Natural killer cell treated with Interleukin-12 subunit alpha and Interleukin-12 subunit beta and Interleukin-15 and Interleukin-18, amount 100 ng/mL, for 72 hours (primary cell): ENCODE results near the gene MRPS10. TPM values are rescaled to one million over a fixed set of nuclear protein-coding genes. Genes with fewer than 3 reads are reported as not detected.

ENCODE experiments used
- ATAC-seq, 2 donors: fragments of 150-1000 bp; cut with Tn5 transposase in 1 of 2; sonication (Bioruptor Pico), chemical (Tn5 transposase) in 1 of 2; 2 replicates each; pipeline ENCODE4 v1.10.0; 2021
- DNase-seq: peaks from one replicate; pipeline ENCODE4 v3.0.0; 2022; ENCODE audit warnings: low spot score
- H3K27ac Mint-ChIP-seq, 2 donors: 1 replicate in 1 of 2; 2 replicates in 1 of 2; pipeline ENCODE4 v1.8.0; 2022; ENCODE audit warnings: mixed read lengths in 2 of 2, mild to moderate bottlenecking in 1 of 2, moderate library complexity in 1 of 2
- H3K27me3 Mint-ChIP-seq, 2 donors: 1 replicate in 1 of 2; 2 replicates in 1 of 2; pipeline ENCODE4 v1.8.0; 2022; ENCODE audit warnings: mixed read lengths in 2 of 2
- H3K36me3 Mint-ChIP-seq: one replicate; pipeline ENCODE4 v1.8.0; 2022; ENCODE audit warnings: mixed read lengths
- H3K4me1 Mint-ChIP-seq, 2 donors: 1 replicate in 1 of 2; 2 replicates in 1 of 2; pipeline ENCODE4 v1.8.0; 2022; ENCODE audit warnings: low read depth in 2 of 2, mixed read lengths in 2 of 2, mild to moderate bottlenecking in 1 of 2
- H3K4me3 Mint-ChIP-seq: one replicate; pipeline ENCODE4 v1.8.0; 2022; ENCODE audit warnings: mixed read lengths
- H3K9me3 Mint-ChIP-seq: 2 replicates; pipeline ENCODE4 v1.8.0; 2022; ENCODE audit warnings: mixed read lengths
- total RNA-seq, 2 donors: library from RNA; stranded (reverse); gene quantifications; one replicate each; pipeline ENCODE4 v1.2.3, GENCODE V29; 2022

The MRPS10 gene
- 10 to 100 TPM; 35.1 to 35.6 TPM for total RNA-seq

DNA sequence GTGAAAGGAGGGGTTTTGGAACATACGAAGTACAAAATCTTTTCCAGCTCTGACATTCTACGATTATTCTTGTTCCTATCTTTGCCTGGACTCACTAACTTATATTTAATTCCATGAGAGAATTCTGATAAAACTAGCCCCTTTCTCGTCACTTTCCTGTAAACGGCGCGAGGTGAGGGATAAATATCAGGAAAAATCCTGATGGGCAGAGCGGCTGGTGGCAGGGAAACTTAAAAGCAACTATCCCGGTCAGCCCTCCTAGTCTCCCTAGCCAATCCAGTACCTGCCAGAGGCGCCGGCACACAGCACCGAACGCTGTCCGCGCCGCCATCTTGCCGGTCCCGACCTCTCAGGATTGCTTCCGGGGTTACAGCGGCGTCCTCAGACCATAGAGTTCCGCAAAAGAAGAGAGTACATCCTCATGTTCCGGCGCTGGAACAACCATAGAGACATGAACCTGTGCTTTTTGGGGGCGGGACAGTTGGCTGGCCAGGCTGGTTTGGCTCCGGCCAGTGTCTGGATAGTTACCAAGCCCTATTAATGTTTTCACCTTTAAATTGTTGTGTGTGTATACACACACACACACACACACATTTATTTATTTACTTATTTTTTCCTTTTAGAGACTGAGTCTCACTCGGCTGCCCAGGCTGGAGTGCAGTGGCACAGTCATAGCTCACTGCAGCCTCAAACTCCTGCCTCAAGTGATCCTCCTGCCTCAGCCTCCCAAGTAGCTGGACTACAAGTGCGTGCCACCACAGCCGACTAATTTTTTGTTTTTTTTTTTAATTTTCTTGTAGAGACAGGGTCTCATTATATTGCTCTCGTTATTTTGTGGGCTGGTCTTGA, at the start of gene MRPS10:
Gene MRPS10, minus strand, starts transcription at position 343 of the 849 bp plus-strand sequence. Its CDS starts 12 bp downstream, at position 331.
- Mint-ChIP-seq H3K4me1 (peaks cover 11 to 17% of the 10 kb centered on the region in 2 donors), H3K9me3 (no peaks in the 10 kb centered on the region), H3K4me3 (peak within 1 kb of the TSS; percentile 96), H3K27ac (peak within 1 kb of the TSS; percentile 92 to 98), H3K27me3 (no peaks in the 10 kb centered on the region), H3K36me3 (peaks cover 10% of the 10 kb centered on the region)
- DNase-seq (peak; percentile 93), ATAC-seq (peak; percentile 100)

DNA sequence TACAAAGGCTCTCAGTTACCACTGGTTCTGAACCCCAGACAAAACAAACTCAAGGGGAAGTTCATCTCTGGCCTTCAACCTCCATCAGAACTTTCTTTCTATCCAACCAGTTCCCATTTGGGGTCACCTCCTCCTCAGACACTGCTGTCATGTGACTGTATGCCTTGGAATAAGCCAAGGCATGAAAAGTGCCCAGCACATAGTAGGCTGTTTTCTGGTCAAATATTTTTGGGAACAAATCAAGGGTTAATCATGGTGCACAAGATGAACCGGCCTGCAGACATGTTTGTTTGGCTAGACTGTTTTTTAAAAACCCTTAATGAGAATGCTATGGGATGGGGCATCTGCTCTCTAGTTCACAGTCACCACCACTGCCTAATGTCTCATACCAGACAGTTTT, 48.9 kb upstream of the MRPS10 start:
- Mint-ChIP-seq H3K4me1 (peaks cover 13 to 20% of the 10 kb centered on the region in 2 donors), H3K27ac (no peak overlapping the region), H3K27me3 (no peaks in the 10 kb centered on the region), H3K4me3 (no peak overlapping the region), H3K9me3 (no peaks in the 10 kb centered on the region), H3K36me3 (peaks cover 4% of the 10 kb centered on the region)
- ATAC-seq (no peak), DNase-seq (no peak)

DNA sequence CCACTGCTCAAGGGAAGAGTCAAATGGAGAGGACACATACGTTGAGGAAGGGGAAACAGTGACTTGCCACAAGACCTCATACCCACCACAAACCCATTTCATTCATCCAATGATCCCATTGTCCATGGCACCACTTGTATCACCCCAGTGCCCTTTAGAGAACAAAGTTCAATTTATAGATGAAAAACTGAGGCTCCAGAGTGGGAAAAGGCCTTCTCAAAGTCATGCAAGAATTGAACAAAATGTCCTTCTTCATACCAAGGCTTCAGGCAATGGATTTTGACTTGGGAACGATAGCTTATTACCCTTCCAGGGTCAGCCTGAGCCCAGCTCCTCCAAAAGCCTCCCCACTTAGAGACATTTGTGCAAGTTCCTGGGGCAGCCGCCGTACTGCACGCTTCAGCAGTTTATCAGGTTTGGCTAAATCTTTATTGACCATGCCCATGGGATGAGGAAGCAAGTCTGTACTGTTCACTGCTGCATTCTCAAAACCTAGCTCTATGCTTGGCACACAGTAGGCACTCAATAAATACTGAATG, 47.3 kb upstream of the MRPS10 start:
- ATAC-seq, result no peak

DNA sequence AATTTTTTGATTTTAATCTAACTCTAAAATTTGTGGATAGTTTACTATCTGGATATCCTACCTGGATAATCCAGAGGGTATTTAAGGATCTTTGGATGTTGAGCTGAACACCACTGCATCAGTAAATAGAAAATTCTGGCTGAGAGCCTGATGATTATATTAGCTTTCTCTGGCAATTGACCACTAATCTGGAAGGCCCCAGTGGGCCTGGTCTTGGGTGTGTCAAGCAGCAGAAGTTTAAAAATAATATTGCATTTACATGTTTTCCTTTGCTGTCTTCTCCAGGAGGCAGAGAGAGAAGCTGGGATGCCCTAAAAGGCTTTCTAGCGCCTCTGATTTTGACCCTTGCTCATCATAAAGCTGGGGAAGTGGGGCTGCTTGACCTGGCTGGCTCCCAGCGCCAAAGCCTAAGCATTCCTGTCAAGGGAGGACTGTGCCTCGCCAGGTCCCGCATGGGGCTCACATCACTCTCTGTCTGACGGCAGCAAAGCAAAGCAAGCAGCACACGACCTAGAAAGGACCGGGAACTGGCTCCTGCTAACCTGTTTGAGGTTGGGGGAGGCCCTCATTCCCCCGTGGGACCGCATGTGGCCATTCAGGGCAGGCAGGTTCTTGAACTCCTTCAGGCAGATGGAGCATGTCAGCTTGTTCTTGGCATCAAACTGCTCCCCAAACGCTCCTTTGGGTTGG, 46.6 kb upstream of the MRPS10 start:
- no peaks in the 10 kb centered on the region for H3K27me3 Mint-ChIP-seq
- no peak for ATAC-seq
- no peak overlapping the region for H3K27ac Mint-ChIP-seq
- H3K4me1 Mint-ChIP-seq, result peaks cover 14 to 22% of the 10 kb centered on the region in 2 donors
- no peaks in the 10 kb centered on the region for H3K9me3 Mint-ChIP-seq
- no peak for DNase-seq
- H3K4me3 Mint-ChIP-seq, result no peak overlapping the region
- no peaks in the 10 kb centered on the region for H3K36me3 Mint-ChIP-seq

More for the DNA sequence above, 47.3 kb upstream of the MRPS10 start:
- Mint-ChIP-seq H3K4me1 (peaks cover 20 to 27% of the 10 kb centered on the region in 2 donors), H3K9me3 (no peaks in the 10 kb centered on the region), H3K27ac (no peak overlapping the region), H3K36me3 (no peaks in the 10 kb centered on the region), H3K4me3 (no peak overlapping the region), H3K27me3 (no peaks in the 10 kb centered on the region)
- DNase-seq, result no peak

DNA sequence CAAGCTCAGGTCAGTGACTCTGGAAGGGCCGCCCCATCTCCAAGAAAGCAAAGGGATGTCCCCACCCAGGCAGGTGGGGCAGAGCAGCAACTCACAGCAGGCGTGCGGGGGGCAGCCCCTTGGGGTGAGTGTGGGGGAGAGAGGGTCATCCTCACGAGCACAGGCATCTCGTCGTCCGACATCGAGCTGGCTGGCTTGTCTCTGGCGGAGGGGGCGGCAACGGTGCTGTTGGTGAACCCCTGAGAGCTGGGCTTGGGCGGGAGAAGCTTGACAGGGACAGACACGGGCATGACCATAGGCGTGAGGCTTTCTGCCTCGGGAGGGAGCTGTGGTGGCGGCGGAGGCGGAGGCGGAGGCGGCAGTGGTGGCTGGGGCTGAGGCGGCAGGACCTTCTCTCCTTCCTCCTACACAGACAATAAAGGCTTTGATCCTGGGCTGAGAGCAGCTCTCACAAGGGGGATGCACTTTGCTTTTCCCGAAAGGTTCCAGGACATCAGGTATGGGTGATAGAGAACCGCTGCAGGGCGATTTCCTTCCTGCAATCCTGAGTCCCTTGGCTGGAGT, 45.6 kb upstream of the MRPS10 start:
- H3K36me3 Mint-ChIP-seq, result no peaks in the 10 kb centered on the region
- DNase-seq (no peak), ATAC-seq (no peak)
- peaks cover 14 to 21% of the 10 kb centered on the region in 2 donors for H3K4me1 Mint-ChIP-seq
- H3K27ac Mint-ChIP-seq, result no peak overlapping the region
- H3K9me3 Mint-ChIP-seq, result no peaks in the 10 kb centered on the region
- H3K27me3 Mint-ChIP-seq, result no peaks in the 10 kb centered on the region
- H3K4me3 Mint-ChIP-seq, result no peak overlapping the region

DNA sequence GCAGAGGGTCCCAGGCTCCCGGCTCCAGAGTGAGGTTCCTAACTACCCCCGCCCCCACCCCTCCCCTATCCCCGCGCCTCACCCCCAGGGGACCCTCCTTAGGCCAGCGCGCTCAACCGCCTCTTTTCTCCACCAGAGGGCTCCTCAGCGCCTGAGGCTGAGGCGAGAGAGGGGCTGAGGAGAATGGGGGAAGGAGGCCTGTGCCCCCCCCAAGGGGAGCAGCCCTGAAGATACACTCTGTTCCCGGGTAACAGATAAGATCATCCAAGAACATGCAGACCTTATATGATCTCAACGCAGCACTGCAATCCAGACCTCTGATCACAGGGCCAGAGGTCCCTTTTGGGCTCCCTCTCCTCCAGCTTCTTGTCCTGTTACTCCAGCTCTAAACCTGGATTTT, 43.3 kb upstream of the MRPS10 start:
- H3K4me1 Mint-ChIP-seq, result peaks cover 14 to 15% of the 10 kb centered on the region in 2 donors
- DNase-seq (no peak), ATAC-seq (peak; percentile 60 to 69)
- H3K36me3 Mint-ChIP-seq, result peaks cover 9% of the 10 kb centered on the region
- H3K27me3 Mint-ChIP-seq, result no peaks in the 10 kb centered on the region
- H3K4me3 Mint-ChIP-seq, result no peak overlapping the region
- H3K9me3 Mint-ChIP-seq, result no peaks in the 10 kb centered on the region
- peak overlapping the region; percentile 51 to 75 for H3K27ac Mint-ChIP-seq

DNA sequence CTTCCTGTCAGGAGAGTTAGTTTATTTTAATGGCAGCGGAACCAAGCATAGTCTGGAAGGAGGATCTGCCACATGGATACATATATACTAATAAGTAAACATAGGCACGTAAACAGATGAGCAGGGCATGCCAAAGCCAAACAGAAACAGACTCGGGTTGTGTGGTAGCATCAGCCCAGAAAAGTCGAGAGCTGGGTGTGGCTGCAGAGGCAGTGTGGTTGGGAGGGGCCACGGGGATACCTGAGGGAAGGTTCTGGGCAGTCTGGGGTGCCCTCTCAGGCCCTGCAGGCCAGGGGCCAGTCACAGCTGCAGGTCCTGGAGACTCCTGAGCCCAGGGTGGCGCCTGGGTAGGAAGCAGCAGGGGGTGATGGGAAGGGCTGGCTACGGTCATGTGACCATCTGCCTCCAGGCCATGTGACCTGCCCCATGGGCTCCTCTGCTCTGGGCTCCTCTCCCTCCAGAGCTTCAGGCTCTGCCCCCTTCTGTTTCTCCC, 42.8 kb upstream of the MRPS10 start:
- Mint-ChIP-seq H3K36me3 (peaks cover 9% of the 10 kb centered on the region), H3K9me3 (no peaks in the 10 kb centered on the region), H3K27ac (peak overlapping the region in 1 of 2 donors; percentile 75), H3K4me3 (no peak overlapping the region), H3K27me3 (no peaks in the 10 kb centered on the region), H3K4me1 (peaks cover 14 to 15% of the 10 kb centered on the region in 2 donors)
- ATAC-seq (peak; percentile 7 to 41), DNase-seq (no peak)

DNA sequence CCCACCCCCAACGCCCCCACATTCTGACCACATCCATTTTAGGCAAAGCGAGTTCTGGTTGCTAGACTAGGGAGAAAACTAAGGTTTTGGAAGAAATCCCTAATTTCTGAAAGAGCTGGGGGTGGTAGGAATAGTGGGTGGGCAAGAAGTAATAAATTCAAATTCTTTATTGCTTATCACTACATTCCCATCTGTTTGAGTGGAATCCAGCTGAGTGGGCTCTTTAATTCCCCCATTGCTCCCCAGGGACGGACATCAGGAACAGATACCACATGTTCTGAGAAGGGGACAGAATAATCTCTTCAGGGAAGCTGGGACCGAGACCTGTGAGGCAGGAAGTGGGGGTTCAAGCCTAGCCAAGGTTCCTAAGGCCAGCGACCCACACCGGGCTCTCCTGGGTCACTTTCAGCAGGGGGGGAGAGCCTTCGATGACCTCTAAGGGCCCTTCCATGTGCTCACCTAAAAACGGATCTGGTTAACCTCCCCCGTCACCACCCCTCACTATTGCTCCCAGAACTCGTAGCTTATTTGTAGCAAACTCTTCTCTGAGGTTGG, 42.3 kb upstream of the MRPS10 start:
- Mint-ChIP-seq H3K9me3 (no peaks in the 10 kb centered on the region), H3K4me3 (no peak overlapping the region), H3K4me1 (peaks cover 14 to 15% of the 10 kb centered on the region in 2 donors), H3K36me3 (peaks cover 9% of the 10 kb centered on the region), H3K27me3 (no peaks in the 10 kb centered on the region), H3K27ac (no peak overlapping the region)
- no peak for ATAC-seq
- no peak for DNase-seq

DNA sequence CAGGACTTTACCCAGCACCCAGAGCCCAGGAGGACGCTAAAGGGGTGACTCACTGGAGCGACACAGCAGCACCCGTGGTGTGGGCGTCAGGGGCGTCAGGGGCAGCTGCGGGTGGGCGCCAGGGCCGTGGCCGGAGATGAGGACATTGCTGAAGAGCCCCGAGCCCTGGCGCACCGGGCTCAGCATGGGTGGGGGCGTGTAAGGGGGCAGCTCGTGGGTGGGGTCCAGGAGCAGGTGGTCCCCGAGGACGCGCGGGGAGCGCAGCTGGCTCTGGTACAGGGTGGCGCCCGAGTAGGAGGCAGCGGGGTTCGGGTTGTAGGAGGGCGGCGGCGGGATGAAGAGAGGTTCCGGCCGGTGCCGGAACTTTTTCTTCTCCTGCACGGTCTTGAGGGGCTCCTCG, 41.6 kb upstream of the MRPS10 start:
- peaks cover 9% of the 10 kb centered on the region for H3K36me3 Mint-ChIP-seq
- ATAC-seq, result no peak
- H3K27me3 Mint-ChIP-seq, result no peaks in the 10 kb centered on the region
- peaks cover 14 to 15% of the 10 kb centered on the region in 2 donors for H3K4me1 Mint-ChIP-seq
- no peak for DNase-seq
- H3K27ac Mint-ChIP-seq, result no peak overlapping the region
- H3K9me3 Mint-ChIP-seq, result no peaks in the 10 kb centered on the region
- no peak overlapping the region for H3K4me3 Mint-ChIP-seq

DNA sequence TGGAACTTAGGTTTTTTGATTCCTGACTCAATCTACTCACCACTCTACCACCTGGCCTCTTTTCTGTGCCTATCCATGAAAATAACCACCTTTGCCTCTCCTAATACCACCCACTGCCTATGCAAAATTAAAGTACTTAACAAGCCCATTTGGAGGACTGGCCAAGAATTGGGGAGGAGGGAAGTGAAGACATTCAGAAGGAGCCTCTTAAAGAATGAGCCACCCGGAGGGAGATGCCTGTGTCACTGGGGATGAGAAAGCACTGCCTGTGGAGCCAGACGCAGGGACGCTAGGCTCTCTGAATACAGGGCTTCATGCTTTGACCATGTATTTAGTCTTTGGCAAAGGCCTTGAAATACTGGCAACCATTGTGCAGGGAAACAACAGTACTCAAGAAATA, 40.0 kb upstream of the MRPS10 start:
- Mint-ChIP-seq H3K9me3 (no peaks in the 10 kb centered on the region), H3K27ac (no peak overlapping the region), H3K4me3 (no peak overlapping the region), H3K36me3 (peaks cover 14% of the 10 kb centered on the region), H3K27me3 (no peaks in the 10 kb centered on the region), H3K4me1 (peaks cover 17 to 21% of the 10 kb centered on the region in 2 donors)
- no peak for ATAC-seq
- no peak for DNase-seq

DNA sequence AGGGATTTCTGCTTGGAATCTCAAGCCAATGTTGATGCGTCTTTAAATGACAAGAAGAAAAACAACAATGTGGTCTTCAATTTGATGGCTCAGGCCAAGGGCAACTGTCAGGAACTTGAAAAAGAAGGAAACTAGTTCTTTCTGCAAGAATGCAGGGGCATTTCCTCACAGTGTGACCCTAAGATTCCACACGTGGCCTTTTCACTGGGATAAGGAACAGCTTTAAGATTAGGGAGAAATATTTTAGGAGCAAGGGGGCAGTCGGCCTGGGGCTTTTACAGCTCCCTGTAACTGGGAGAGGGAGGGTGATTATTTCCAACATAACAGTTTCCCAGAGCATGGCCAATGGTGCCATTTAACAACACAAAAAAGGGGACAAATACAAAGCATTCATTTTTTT, 39.4 kb upstream of the MRPS10 start:
- H3K36me3 Mint-ChIP-seq, result peaks cover 14% of the 10 kb centered on the region
- DNase-seq (no peak), ATAC-seq (no peak)
- no peak overlapping the region for H3K4me3 Mint-ChIP-seq
- no peaks in the 10 kb centered on the region for H3K9me3 Mint-ChIP-seq
- peak overlapping the region in 1 of 2 donors; percentile 61 for H3K27ac Mint-ChIP-seq
- peaks cover 20 to 24% of the 10 kb centered on the region in 2 donors for H3K4me1 Mint-ChIP-seq
- H3K27me3 Mint-ChIP-seq, result no peaks in the 10 kb centered on the region

DNA sequence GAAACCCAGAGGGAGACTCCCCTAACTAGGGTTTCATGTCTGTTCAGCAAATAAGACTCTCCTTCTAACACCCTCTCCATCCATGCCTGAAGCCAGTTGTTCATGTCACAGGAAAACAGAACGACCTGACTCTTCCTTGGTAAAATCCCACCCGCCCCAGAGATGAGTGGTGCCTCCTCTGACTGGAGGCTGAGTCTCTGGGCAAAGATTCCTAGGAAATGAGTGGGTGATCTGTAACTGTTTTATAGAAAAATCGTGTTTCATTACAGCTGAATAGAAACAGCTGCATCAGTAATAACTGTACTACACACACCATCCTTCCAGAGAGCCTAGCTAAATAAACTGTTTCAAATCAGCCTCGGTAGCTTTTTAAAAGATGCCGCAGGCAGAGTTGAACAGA, 37.4 kb upstream of the MRPS10 start:
- Mint-ChIP-seq H3K27me3 (no peaks in the 10 kb centered on the region), H3K27ac (peak overlapping the region in 1 of 2 donors; percentile 41), H3K9me3 (no peaks in the 10 kb centered on the region), H3K4me1 (peaks cover 13 to 15% of the 10 kb centered on the region in 2 donors), H3K36me3 (peaks cover 14% of the 10 kb centered on the region), H3K4me3 (no peak overlapping the region)
- no peak for ATAC-seq
- DNase-seq, result no peak

DNA sequence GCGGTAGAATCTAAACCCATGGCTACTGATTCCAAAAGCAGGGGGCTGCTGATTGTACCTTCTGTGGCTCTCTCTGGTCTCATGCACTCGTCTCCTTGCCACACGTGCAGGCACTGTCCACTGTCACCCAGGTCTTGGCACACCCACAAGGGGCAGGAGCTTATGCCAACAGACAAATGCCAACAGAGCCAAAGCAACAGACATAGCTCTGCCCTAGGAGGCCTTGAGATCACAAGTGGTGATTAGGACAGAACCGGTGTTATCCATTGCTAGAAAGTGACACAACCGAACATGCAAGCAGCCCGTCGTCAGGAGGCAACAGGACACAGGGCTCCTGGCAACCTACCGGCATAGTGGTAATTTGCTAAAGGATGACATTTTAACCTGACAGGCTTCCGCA, 36.8 kb upstream of the MRPS10 start:
- no peak for DNase-seq
- Mint-ChIP-seq H3K4me3 (no peak overlapping the region), H3K4me1 (peaks cover 13 to 15% of the 10 kb centered on the region in 2 donors), H3K27me3 (no peaks in the 10 kb centered on the region), H3K36me3 (peaks cover 14% of the 10 kb centered on the region), H3K9me3 (no peaks in the 10 kb centered on the region), H3K27ac (no peak overlapping the region)
- peak in 1 of 2 donors; percentile 21 for ATAC-seq
